ENCODE measurements around the gene WWC1. TPM values are rescaled to one million over a fixed set of nuclear protein-coding genes. Genes with fewer than 3 reads are reported as not detected.

The WWC1 gene
- total and polyA plus RNA-seq, 9 of the 15 experiments (the other 6 are each of a cell fraction or from before 2014, with no cell fraction given) = under 0.01 to 0.54 (median 0.42) TPM; not detected in 6

DNA sequence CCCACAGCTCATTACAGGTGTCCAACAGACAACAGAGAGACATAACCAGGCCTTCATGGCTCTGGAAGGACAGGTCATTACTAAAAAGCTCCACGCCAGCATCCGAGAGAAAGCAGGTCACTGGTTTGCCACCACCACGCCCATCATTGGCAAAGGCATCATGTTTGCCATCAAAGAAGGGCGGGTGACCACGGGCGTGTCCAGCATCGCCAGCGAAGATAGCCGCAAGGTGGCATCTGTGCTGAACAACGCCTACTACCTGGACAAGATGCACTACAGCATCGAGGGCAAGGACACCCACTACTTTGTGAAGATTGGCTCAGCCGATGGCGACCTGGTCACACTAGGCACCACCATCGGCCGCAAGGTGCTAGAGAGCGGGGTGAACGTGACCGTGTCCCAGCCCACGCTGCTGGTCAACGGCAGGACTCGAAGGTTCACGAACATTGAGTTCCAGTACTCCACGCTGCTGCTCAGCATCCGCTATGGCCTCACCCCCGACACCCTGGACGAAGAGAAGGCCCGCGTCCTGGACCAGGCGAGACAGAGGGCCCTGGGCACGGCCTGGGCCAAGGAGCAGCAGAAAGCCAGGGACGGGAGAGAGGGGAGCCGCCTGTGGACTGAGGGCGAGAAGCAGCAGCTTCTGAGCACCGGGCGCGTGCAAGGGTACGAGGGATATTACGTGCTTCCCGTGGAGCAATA is 29.3 kb upstream of the WWC1 start:
- no peak for DNase-seq (ENCODE audit: extremely low read depth in 1 of 4, low spot score in 3 of 4)
- intact Hi-C loops (cut with micrococcal nuclease) = loop anchor here (10.0 kb wide), 1 partner anchor 163 kb away; no protein-coding TSS in a partner anchor
- ChIA-PET POLR2A (no interaction called here), CTCF (ENCODE audit: low intra/inter-chr PET ratio) (no interaction called here)
- ATAC-seq = no peak; the same call in 2 of the 3 replicates
- H3K27ac ChIP-seq (ENCODE audit: extremely low read depth, low read depth, low read length) = no peak overlapping the region
- no peaks in the 10 kb centered on the region for H3K9me3 ChIP-seq (replicated peaks; ENCODE audit: control insufficient read depth, insufficient read depth, low read depth, low read length)
- no TSS peak for BruUV-seq (replicated peaks)
- TF ChIP-seq RFX1 (IDR thresholded peaks at IDR 0.05) (no peak), JUN (IDR thresholded peaks at IDR 0.05; ENCODE audit: borderline replicate concordance, low read depth, low read length) (no peak), JUN (CRISPR knock-in tag; IDR thresholded peaks at IDR 0.05; ENCODE audit: borderline replicate concordance) (no peak)
- TF ChIP-seq, protein P1, sequence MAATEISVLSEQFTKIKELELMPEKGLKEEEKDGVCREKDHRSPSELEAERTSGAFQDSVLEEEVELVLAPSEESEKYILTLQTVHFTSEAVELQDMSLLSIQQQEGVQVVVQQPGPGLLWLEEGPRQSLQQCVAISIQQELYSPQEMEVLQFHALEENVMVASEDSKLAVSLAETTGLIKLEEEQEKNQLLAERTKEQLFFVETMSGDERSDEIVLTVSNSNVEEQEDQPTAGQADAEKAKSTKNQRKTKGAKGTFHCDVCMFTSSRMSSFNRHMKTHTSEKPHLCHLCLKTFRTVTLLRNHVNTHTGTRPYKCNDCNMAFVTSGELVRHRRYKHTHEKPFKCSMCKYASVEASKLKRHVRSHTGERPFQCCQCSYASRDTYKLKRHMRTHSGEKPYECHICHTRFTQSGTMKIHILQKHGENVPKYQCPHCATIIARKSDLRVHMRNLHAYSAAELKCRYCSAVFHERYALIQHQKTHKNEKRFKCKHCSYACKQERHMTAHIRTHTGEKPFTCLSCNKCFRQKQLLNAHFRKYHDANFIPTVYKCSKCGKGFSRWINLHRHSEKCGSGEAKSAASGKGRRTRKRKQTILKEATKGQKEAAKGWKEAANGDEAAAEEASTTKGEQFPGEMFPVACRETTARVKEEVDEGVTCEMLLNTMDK (IDR thresholded peaks at IDR 0.05; ENCODE audit: borderline replicate concordance, insufficient read depth, low read depth, low read length, poor library complexity, severe bottlenecking) = no peak
- TF ChIP-seq, protein P2, sequence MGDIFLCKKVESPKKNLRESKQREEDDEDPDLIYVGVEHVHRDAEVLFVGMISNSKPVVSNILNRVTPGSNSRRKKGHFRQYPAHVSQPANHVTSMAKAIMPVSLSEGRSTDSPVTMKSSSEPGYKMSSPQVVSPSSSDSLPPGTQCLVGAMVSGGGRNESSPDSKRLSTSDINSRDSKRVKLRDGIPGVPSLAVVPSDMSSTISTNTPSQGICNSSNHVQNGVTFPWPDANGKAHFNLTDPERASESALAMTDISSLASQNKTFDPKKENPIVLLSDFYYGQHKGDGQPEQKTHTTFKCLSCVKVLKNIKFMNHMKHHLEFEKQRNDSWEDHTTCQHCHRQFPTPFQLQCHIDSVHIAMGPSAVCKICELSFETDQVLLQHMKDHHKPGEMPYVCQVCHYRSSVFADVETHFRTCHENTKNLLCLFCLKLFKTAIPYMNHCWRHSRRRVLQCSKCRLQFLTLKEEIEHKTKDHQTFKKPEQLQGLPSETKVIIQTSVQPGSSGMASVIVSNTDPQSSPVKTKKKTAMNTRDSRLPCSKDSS (IDR thresholded peaks at IDR 0.05; ENCODE audit: low read depth, partially characterized antibody) = no peak
- in situ Hi-C loops (cut with MboI) = loop anchor here (25.0 kb wide), 1 partner anchor 400 kb away; no protein-coding TSS in a partner anchor
- 0 out of 2 replicates have a peak, but pooled peaks cover 8% of the 10 kb centered on the region for H4K20me1 ChIP-seq (replicated peaks; ENCODE audit: control insufficient read depth, insufficient read depth, low read length)
- no peak overlapping the region for H3K9ac ChIP-seq (ENCODE audit: insufficient read depth in 1 of 2, low read depth in 2 of 2, low read length in 2 of 2)
- H3K4me2 ChIP-seq (ENCODE audit: insufficient read depth, low read length) = no peak overlapping the region
- H3K36me3 ChIP-seq (ENCODE audit: control insufficient read depth, insufficient read depth, low read length) = no peaks in the 10 kb centered on the region
- no peak for FAIRE-seq
- no peak overlapping the region for H2AFZ ChIP-seq (ENCODE audit: low read depth, low read length)
- no peaks in the 10 kb centered on the region for H3K79me2 ChIP-seq (ENCODE audit: control insufficient read depth, insufficient read depth, low read length)
- H3K4me3 ChIP-seq = no peak overlapping the region
- H3K27me3 ChIP-seq (ENCODE audit: control insufficient read depth in 2 of 2, insufficient read depth in 2 of 2, low read length in 2 of 2) = peaks cover 2 to 33% of the 10 kb centered on the region in 2 experiments; a peak in 4 of 5 replicates
- no peaks in the 10 kb centered on the region for H3K4me1 ChIP-seq (replicated peaks in 1 of 2; ENCODE audit: control insufficient read depth in 2 of 2, insufficient read depth in 2 of 2, low read length in 2 of 2)
- H3K9me1 ChIP-seq (ENCODE audit: control insufficient read depth, insufficient read depth, low read length) = no peaks in the 10 kb centered on the region
- WGBS (ENCODE audit: insufficient coverage, low coverage, missing lambda C conversion rate) = under 1% methylated on average over 39 of the region's 39 CpGs

Measured in K562 (cell line).